ENCODE results near the gene DYNLRB2.

The DYNLRB2 gene

GRCh38 chr16:80554033-80554432 lies 13.2 kb downstream of the DYNLRB2 start:
- no peak for DNase-seq

- no peak for DNase-seq
These were observed 15.7 kb downstream of the DYNLRB2 start for GRCh38 chr16:80556481-80556880.

GRCh38 chr16:80557037-80557436 lies 16.2 kb downstream of the DYNLRB2 start:
- no peak for DNase-seq

GRCh38 chr16:80559369-80559768 lies 18.6 kb downstream of the DYNLRB2 start:
- no peak for DNase-seq

- no peak for DNase-seq
These were observed 22.3 kb downstream of the DYNLRB2 start for GRCh38 chr16:80563066-80563465.

GRCh38 chr16:80564394-80564793 lies 23.6 kb downstream of the DYNLRB2 start:
- DNase-seq = no peak

- DNase-seq = peak; percentile 61
These were observed 28.8 kb downstream of the DYNLRB2 start for GRCh38 chr16:80569440-80570105.

- peak; percentile 72 for DNase-seq
These were observed 29.3 kb downstream of the DYNLRB2 start for GRCh38 chr16:80570106-80570478.

GRCh38 chr16:80573700-80574120 lies 32.9 kb downstream of the DYNLRB2 start:
- DNase-seq = no peak

GRCh38 chr16:80576343-80576912 lies 35.6 kb downstream of the DYNLRB2 start:
- no peak for DNase-seq

GRCh38 chr16:80577485-80578280 lies 36.9 kb downstream of the DYNLRB2 start:
- DNase-seq = no peak

- DNase-seq = no peak
These were observed 39.5 kb downstream of the DYNLRB2 start for GRCh38 chr16:80580109-80580832.

- DNase-seq = peak; percentile 81
These were observed 42.7 kb downstream of the DYNLRB2 start for GRCh38 chr16:80583466-80583865.

- DNase-seq = no peak
These were observed 45.0 kb downstream of the DYNLRB2 start for GRCh38 chr16:80585764-80586163.

GRCh38 chr16:80586476-80586875 lies 45.7 kb downstream of the DYNLRB2 start:
- DNase-seq = no peak

GRCh38 chr16:80587071-80587470 lies 46.3 kb downstream of the DYNLRB2 start:
- DNase-seq = no peak

GRCh38 chr16:80591071-80591915 lies 50.5 kb downstream of the DYNLRB2 start:
- DNase-seq = no peak

- DNase-seq = no peak
These were observed 51.5 kb downstream of the DYNLRB2 start for GRCh38 chr16:80592273-80592672.

- DNase-seq = no peak
These were observed 54.0 kb downstream of the DYNLRB2 start for GRCh38 chr16:80594756-80595155.

GRCh38 chr16:80596507-80597207 lies 55.9 kb downstream of the DYNLRB2 start:
- DNase-seq = no peak

- DNase-seq = no peak
These were observed 58.7 kb downstream of the DYNLRB2 start for GRCh38 chr16:80599466-80599865.
